Fibroblast of pulmonary artery (primary cell): ENCODE data around the gene NRARP.
A peak's percentile ranks its signal among the peaks of the same experiment; 100 is the strongest.

Experiments
- DNase-seq: peaks from one replicate; pipeline ENCODE4 v3.0.0-alpha.2; 2010; ENCODE audit warnings: low read depth
- H3K4me3 ChIP-seq: replicated peaks from 2 replicates; pipeline ENCODE4 v1.5.1; 2011; ENCODE audit warnings: low read depth, mild to moderate bottlenecking, control low read depth, low read length, moderate library complexity
- CTCF ChIP-seq: IDR thresholded peaks from 2 replicates; pipeline ENCODE4 v1.5.1; 2011; ENCODE audit warnings: mild to moderate bottlenecking, control low read depth, low read length, inconsistent platforms; ENCODE audit errors: missing control alignments

NRARP gene

GRCh38 chr9:137302449-137303150, 529 bp upstream of the NRARP start:
- DNase-seq = no peak
- peak overlapping the region; percentile 43 for H3K4me3 ChIP-seq

GRCh38 chr9:137301081-137301947, 757 bp downstream of the NRARP start:
- H3K4me3 ChIP-seq = peak overlapping the region; percentile 59
- TF ChIP-seq CTCF = no peak
- DNase-seq = peak; percentile 58

More at GRCh38 chr9:137302449-137303150, 529 bp upstream of the NRARP start:
- TF ChIP-seq CTCF = peak; percentile 37

- DNase-seq = peak; percentile 72
- TF ChIP-seq CTCF = no peak
- peak overlapping the region; percentile 59 for H3K4me3 ChIP-seq
Observed at GRCh38 chr9:137300567-137301080, 1.4 kb downstream of the NRARP start.

GRCh38 chr9:137299938-137300337, 2.1 kb downstream of the NRARP start:
- H3K4me3 ChIP-seq = peak overlapping the region; percentile 59
- no peak for TF ChIP-seq CTCF
- DNase-seq = peak; percentile 44

GRCh38 chr9:137299203-137299565, 2.9 kb downstream of the NRARP start:
- no peak for TF ChIP-seq CTCF
- no peak for DNase-seq
- no peak overlapping the region for H3K4me3 ChIP-seq

GRCh38 chr9:137298401-137299202, 3.5 kb downstream of the NRARP start:
- peak; percentile 73 for DNase-seq
- no peak for TF ChIP-seq CTCF
- no peak overlapping the region for H3K4me3 ChIP-seq
